GM19452 (cell line): ENCODE measurements around the gene KLK13.

ENCODE experiments used
- ATAC-seq: cut with Tn5 transposase; IDR thresholded peaks from one replicate; pipeline ENCODE4 v1.9.1; 2021; ENCODE audit not compliant: unreplicated experiment

KLK13 gene

GRCh38 chr19:51065221-51065960, 499 bp upstream of the KLK13 start:
- ATAC-seq, result no peak

- no peak for ATAC-seq
Observed at GRCh38 chr19:51063664-51064063, 1.2 kb downstream of the KLK13 start.

- ATAC-seq, result no peak
Observed at GRCh38 chr19:51060973-51061372, 3.9 kb downstream of the KLK13 start.

GRCh38 chr19:51060336-51060735, 4.6 kb downstream of the KLK13 start:
- no peak for ATAC-seq

GRCh38 chr19:51059715-51060114, 5.2 kb downstream of the KLK13 start:
- ATAC-seq, result no peak

GRCh38 chr19:51055866-51056265, 9.0 kb downstream of the KLK13 start:
- ATAC-seq, result no peak

- ATAC-seq, result no peak
Observed at GRCh38 chr19:51047031-51047335, 17.9 kb downstream of the KLK13 start.

GRCh38 chr19:51044327-51044726, 20.6 kb downstream of the KLK13 start:
- ATAC-seq, result no peak

GRCh38 chr19:51043497-51043896, 21.4 kb downstream of the KLK13 start:
- ATAC-seq, result no peak

GRCh38 chr19:51040151-51040550, 24.7 kb downstream of the KLK13 start:
- ATAC-seq, result no peak

GRCh38 chr19:51036519-51036918, 28.4 kb downstream of the KLK13 start:
- no peak for ATAC-seq

- no peak for ATAC-seq
Observed at GRCh38 chr19:51034704-51035103, 30.2 kb downstream of the KLK13 start, which contains the start of gene KLK12. Gene KLK12, minus strand, starts transcription at chr19:51035002. Its CDS starts 381 bp downstream, at chr19:51034621.

- ATAC-seq, result no peak
Observed at GRCh38 chr19:51031880-51032225, 33.0 kb downstream of the KLK13 start.

- ATAC-seq, result no peak
Observed at GRCh38 chr19:51031220-51031879, 33.5 kb downstream of the KLK13 start.

GRCh38 chr19:51030631-51031030, 34.3 kb downstream of the KLK13 start:
- no peak for ATAC-seq

GRCh38 chr19:51029718-51030117, 35.2 kb downstream of the KLK13 start:
- ATAC-seq, result no peak

- no peak for ATAC-seq
Observed at GRCh38 chr19:51027873-51028272, 37.0 kb downstream of the KLK13 start.

- ATAC-seq, result no peak
Observed at GRCh38 chr19:51027126-51027806, 37.6 kb downstream of the KLK13 start.

- no peak for ATAC-seq
Observed at GRCh38 chr19:51026554-51026831, 38.4 kb downstream of the KLK13 start, which contains the start of gene KLK11. Gene KLK11, minus strand, starts transcription at chr19:51026616. Its CDS starts 985 bp downstream, at chr19:51025631.

- ATAC-seq, result no peak
Observed at GRCh38 chr19:51025809-51026553, 38.9 kb downstream of the KLK13 start.

- ATAC-seq, result no peak
Observed at GRCh38 chr19:51025401-51025800, 39.5 kb downstream of the KLK13 start.

- no peak for ATAC-seq
Observed at GRCh38 chr19:51024924-51025323, 40.0 kb downstream of the KLK13 start.
